Kidney epithelial cell (primary cell): Measurements from ENCODE around the gene BCL6B. TPM values are rescaled to one million over a fixed set of nuclear protein-coding genes. Genes with fewer than 3 reads are reported as not detected.
A peak's percentile ranks its signal among the peaks of the same experiment; 100 is the strongest.
"Not testable (repeated sequence)": the region's sequence is repeated elsewhere in the genome, so short reads cannot be mapped to it uniquely, and the experiment has no call there.

Experiments used
- DNase-seq: peaks from one replicate; pipeline ENCODE4 v3.0.0-alpha.2; 2010; ENCODE audit warnings: low read depth
- H3K27me3 ChIP-seq: 2 replicates; pipeline ENCODE4 v1.6.0; 2011; ENCODE audit warnings: low read length; ENCODE audit not compliant: control insufficient read depth, insufficient read depth
- H3K36me3 ChIP-seq: 2 replicates; pipeline ENCODE4 v1.5.1; 2011; ENCODE audit warnings: low read length; ENCODE audit not compliant: control insufficient read depth, insufficient read depth
- H3K4me3 ChIP-seq: 2 replicates; pipeline ENCODE4 v1.5.1; 2011; ENCODE audit warnings: low read depth, mild to moderate bottlenecking, control low read depth, low read length
- total RNA-seq: library from RNA; depleted of rRNA; stranded (reverse); fragments of >200 nt; gene quantifications from 2 replicates; pipeline ENCODE4 v1.2.3, GENCODE V29; 2015
- TF ChIP-seq, protein P1 (sequence below): IDR thresholded peaks from 2 replicates; pipeline ENCODE4 v1.5.1; 2011; ENCODE audit warnings: mild to moderate bottlenecking, moderate library complexity, low read length, control low read depth, inconsistent platforms; ENCODE audit not compliant: insufficient read depth, poor library complexity, severe bottlenecking

Gene BCL6B
- total RNA-seq, 1 donor from 2014 or later = 0.08 TPM

DNA sequence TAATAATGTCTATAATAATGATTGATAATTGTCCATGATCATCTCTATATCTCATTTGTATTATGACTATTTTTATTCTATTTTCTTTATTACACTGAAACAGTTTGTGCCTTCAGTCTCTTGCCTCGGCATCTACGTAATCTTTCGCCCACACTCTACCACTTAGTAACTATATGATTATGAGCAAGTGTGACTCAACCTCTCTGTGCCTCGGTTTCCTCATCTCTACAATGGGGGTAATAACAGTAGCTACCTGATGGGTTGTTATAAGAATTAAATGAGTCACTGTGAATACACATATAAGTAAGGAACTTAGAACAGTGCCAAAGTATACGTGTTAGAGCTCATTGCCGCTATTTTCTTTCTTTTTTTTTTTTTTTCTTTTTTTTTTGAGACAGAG, 24.7 kb downstream of the BCL6B start:
- H3K4me3 ChIP-seq = no peak overlapping the region
- peaks cover 23% of the 10 kb centered on the region for H3K27me3 ChIP-seq
- no peak for DNase-seq
- no peaks in the 10 kb centered on the region for H3K36me3 ChIP-seq
- TF ChIP-seq, protein P1, sequence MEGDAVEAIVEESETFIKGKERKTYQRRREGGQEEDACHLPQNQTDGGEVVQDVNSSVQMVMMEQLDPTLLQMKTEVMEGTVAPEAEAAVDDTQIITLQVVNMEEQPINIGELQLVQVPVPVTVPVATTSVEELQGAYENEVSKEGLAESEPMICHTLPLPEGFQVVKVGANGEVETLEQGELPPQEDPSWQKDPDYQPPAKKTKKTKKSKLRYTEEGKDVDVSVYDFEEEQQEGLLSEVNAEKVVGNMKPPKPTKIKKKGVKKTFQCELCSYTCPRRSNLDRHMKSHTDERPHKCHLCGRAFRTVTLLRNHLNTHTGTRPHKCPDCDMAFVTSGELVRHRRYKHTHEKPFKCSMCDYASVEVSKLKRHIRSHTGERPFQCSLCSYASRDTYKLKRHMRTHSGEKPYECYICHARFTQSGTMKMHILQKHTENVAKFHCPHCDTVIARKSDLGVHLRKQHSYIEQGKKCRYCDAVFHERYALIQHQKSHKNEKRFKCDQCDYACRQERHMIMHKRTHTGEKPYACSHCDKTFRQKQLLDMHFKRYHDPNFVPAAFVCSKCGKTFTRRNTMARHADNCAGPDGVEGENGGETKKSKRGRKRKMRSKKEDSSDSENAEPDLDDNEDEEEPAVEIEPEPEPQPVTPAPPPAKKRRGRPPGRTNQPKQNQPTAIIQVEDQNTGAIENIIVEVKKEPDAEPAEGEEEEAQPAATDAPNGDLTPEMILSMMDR = no peak

DNA sequence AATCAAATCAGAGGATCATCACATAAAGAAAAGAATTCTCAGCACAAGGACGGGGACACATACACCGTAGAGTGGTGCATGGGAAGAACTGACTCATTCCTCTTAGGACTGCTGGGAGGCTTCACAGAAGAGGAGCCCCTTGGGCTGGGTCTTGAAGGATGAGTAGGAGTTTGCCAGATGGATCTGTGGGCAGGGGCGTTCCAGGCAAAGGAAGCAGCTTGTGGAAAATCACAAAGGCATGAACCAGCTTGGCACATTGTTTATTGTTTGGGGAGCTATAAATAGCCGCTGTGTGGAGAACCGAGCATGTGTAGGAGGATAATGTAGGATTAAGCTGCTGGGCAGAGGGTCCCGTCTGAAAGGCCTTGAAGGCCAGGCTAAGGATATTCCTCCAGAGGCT, 26.1 kb downstream of the BCL6B start:
- Histone ChIP-seq H3K27me3 (peaks cover 11% of the 10 kb centered on the region), H3K4me3 (no peak overlapping the region), H3K36me3 (no peaks in the 10 kb centered on the region)
- no peak for DNase-seq
- TF ChIP-seq, protein P1 = no peak

DNA sequence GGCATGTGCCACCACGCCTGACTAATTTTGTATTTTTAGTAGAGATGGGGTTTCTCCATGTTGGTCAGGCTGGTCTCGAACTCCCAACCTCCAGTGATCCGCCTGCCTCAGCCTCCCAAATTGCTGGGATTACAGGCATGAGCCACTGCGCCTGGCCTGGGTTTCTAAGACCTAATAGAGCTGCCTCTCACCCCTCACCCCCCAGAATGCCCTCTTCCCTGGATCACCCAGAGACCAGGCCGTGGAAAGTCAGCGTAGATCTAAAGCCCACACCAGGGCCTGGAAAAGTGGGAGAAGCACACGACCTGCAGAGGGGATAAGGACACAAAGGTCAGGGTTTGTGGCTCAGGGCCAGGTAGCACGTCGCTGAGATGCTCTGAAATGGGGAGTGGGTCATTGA, 27.7 kb downstream of the BCL6B start:
- not testable (repeated sequence) for H3K36me3 ChIP-seq, DNase-seq, H3K27me3 ChIP-seq, H3K4me3 ChIP-seq

DNA sequence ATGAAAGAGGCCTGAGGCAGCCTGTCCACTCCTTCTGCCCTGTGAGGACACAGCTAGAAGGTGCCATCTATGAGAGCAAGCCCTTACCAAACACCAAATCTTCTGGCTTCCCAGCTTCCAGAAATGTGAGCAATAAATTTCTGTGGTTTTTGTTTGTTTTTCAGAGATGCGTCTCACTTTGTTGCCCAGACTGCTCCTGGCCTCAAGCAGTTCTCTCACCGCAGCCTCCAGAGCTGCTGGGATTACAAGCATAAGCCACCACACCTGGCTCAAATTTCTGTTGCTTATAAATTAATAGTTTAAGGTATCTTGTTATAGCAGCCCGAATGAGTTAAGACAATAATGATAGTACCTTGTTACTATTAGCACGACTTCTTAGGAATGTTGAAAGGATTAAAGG, 33.5 kb downstream of the BCL6B start:
- no peak overlapping the region for H3K4me3 ChIP-seq
- H3K27me3 ChIP-seq = peaks cover 2% of the 10 kb centered on the region
- TF ChIP-seq, protein P1 = no peak
- no peaks in the 10 kb centered on the region for H3K36me3 ChIP-seq
- DNase-seq = no peak

DNA sequence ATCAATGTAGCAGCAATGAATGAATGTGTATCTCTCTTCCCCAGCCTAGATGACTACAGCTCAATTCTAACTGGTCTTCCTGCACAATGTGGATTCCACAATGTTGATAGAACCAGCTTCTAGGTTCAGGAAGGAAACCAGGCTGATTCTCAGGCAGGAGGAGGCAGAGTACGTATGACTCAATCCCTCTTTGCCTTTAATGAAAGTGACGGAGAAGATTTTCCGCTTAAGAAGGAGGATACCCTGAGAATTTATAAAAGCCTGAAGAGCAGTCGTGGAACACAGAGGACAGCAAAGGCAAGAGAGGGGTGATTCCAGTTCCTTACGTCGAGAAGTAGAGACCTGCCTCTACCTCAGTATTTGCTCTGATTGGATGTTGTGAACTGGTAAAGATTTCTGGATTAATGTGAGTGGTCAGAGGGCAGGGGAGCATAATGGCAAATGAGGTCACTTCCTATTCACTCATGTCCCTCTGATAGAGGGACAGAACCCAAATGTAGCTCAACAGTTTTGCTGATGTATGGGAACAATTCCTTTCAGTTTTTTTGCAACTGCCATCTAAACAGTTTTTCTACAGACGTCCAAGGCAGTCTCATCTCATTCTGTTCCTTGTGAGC, 36.1 kb downstream of the BCL6B start:
- Histone ChIP-seq H3K36me3 (no peaks in the 10 kb centered on the region), H3K27me3 (peaks cover under 1% of the 10 kb centered on the region), H3K4me3 (no peak overlapping the region)
- TF ChIP-seq, protein P1 = no peak
- no peak for DNase-seq

DNA sequence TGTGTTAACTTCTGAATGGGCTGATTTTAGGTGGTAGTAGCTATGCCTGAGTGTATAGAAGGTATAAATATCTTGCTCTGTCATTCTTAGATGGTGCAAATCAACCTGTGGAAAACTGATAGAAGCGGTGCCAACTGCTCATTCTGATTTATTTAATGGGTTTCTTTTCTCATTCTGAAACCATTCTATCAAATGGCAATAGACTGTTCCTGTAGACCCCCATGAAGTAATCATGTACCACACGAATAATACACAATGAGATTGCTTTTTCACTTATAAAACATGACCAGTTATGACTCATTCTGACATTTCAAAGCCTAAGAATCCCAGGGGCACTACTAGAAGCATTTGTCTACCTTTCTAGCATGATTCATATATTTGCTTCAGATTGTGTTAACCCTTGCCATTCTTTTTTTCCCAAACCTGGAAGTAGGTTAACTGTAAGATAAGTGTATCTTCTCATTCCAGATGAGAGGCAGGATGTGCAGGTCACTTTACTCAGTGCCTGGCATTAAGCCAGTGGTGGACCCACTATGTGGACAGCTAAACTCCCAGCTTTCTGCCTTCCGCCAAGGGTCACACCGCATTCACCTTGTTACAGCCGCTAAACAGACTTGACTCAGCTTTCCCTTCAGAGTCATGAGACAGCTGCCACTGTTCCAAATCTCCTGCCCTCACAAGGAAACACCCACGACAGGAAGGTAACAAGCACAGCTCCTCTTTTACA, 37.5 kb downstream of the BCL6B start:
- Histone ChIP-seq H3K36me3 (no peaks in the 10 kb centered on the region), H3K27me3 (no peaks in the 10 kb centered on the region), H3K4me3 (no peak overlapping the region)
- DNase-seq = peak; percentile 94
- TF ChIP-seq, protein P1 = no peak
